Transverse colon (tissue), 4 donors: ENCODE results near the gene TMEM163. TPM values are rescaled to one million over a fixed set of nuclear protein-coding genes. Genes with fewer than 3 reads are reported as not detected.

Experiments used
- DNase-seq: peaks from one replicate; pipeline ENCODE4 v3.0.0-alpha.2; 2019
- H3K27ac ChIP-seq, 4 donors: fragments of 200-600 bp; sonication (generic); 2 replicates each; pipeline ENCODE4 v1.5.1; 2016 to 2018; ENCODE audit warnings: inconsistent platforms in 4 of 4
- H3K27me3 ChIP-seq: fragments of 200-600 bp; sonication (generic); 2 replicates; pipeline ENCODE4 v1.5.1; 2017; ENCODE audit warnings: inconsistent platforms
- H3K36me3 ChIP-seq, 4 donors: fragments of 200-600 bp; sonication (generic); 2 replicates each; pipeline ENCODE4 v1.5.1; 2017 to 2019; ENCODE audit warnings: inconsistent platforms in 4 of 4
- H3K4me1 ChIP-seq, 4 donors: fragments of 200-600 bp; sonication (generic); 2 replicates each; pipeline ENCODE4 v1.5.1; 2017 to 2020; ENCODE audit warnings: inconsistent platforms in 4 of 4
- H3K4me3 ChIP-seq, 4 donors: fragments of 200-600 bp; sonication (generic); 1 replicate in 1 of 4; 2 replicates in 3 of 4; pipeline versions ENCODE4 v1.5.1 to v1.6.1; 2017 to 2019; ENCODE audit warnings: inconsistent platforms in 4 of 4
- H3K9me3 ChIP-seq, 2 donors: fragments of 200-600 bp; sonication (generic); 2 replicates each; pipeline ENCODE4 v1.5.1; 2017 to 2019; ENCODE audit warnings: inconsistent platforms in 2 of 2
- EP300 ChIP-seq: sonication (generic); formaldehyde crosslinking; IDR thresholded peaks from one replicate; pipeline ENCODE4 v1.6.1; 2017; ENCODE audit warnings: antibody characterized with exemption, low read depth
- POLR2A ChIP-seq: fragments of 450-650 bp; IDR thresholded peaks from one replicate; pipeline ENCODE4 v1.6.1; 2016; ENCODE audit warnings: antibody characterized with exemption, mild to moderate bottlenecking, moderate library complexity
- POLR2AphosphoS5 ChIP-seq, 3 donors: sonication (generic); formaldehyde crosslinking; IDR thresholded peaks; one replicate each; pipeline ENCODE4 v1.6.1; 2016; ENCODE audit warnings: antibody characterized with exemption in 3 of 3
- WGBS, 2 donors: methylation state at CpG; one replicate each; pipeline ENCODE4 v1.1.5; 2018; ENCODE audit warnings: low coverage in 1 of 2; 5-methylcytosine and 5-hydroxymethylcytosine counted together
- in situ Hi-C, 4 donors: fragments of 200-750 bp; cut with MboI; loops; one replicate each; pipeline versions ENCODE4 v1.15.0 to v1.15.1; 2017; ENCODE audit warnings: low sequenced_read_pairs in 3 of 4, low pct_ligation_motif_present in 1 of 4, low pct_unique_long_range_greater_than_20kb in 1 of 4
- intact Hi-C: fragments of 100-400 bp; cut with DNase I; formaldehyde crosslinking; loops from one replicate; pipeline ENCODE4 v1.15.1; 2023; ENCODE audit warnings: low total_unique reads
- total RNA-seq, 4 donors: library from RNA; depleted of rRNA; stranded (reverse); fragments of >200 nt; gene quantifications; one replicate each; pipeline ENCODE4 v1.1.0, GENCODE V29; 2016
- TF ChIP-seq, protein P1 (sequence below), 5 experiments: fragments of 200-600 bp in 3 of 5; fragments of 450-650 bp in 2 of 5; sonication (generic) in 3 of 5; IDR thresholded peaks; 1 replicate in 2 of 5; 2 replicates in 3 of 5; pipeline ENCODE4 v1.5.1; 2016 to 2017; ENCODE audit warnings: antibody characterized with exemption in 5 of 5, inconsistent platforms in 3 of 5, mild to moderate bottlenecking in 2 of 5, moderate library complexity in 1 of 5

TMEM163 gene
- total RNA-seq, 4 donors from 2014 or later = 0.48 TPM; not detected in 3

DNA sequence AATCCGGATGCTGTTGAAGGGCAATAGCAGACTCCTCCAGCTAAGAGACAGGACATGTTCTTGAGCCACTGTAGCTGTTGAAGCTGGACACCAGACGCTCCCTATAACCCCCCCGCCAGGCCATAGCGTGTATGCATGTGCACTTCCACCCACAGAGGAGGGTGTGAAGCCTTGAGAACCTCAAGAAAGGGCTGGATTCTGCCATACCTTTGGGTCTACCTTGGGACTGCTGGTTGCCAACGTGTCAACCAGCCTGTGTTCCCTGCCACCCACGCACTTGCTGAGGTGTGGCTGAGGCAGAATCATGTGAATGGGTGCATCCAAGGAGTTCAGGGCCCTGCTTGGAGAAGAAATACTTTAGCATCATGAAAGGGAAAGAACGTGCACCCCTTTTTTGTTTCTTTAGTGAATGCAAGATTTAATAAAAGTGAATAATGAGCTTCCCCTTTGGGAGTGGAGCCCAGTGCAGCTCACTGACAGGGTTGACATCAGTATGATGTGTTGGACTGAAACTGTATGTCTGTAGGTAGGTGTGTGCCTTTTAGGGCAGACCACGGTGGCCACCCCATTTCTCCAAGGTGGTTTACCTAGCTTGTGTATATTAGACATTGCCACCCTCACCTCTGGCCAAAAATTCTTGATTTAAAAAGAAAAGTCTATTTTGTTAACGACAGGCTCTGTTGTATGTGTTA is 266.6 kb downstream of the TMEM163 start:
- H3K4me3 ChIP-seq = no peak overlapping the region
- no peak overlapping the region for H3K27ac ChIP-seq
- in situ Hi-C loops (loop anchor here in 3 of 4 donors (25.0 kb wide), 1 partner anchor 435 kb away; no protein-coding TSS in a partner anchor), intact Hi-C loops (no loop called here)
- 89 to 96% methylated on average over 5 to 8 of the region's 9 CpGs for WGBS, 2 donors
- peaks cover 0 to 4% (median 0%) of the 10 kb centered on the region in 4 donors for H3K36me3 ChIP-seq
- TF ChIP-seq POLR2AphosphoS5 (IDR thresholded peaks at IDR 0.05) (no peak), POLR2A (no peak), EP300 (no peak)
- TF ChIP-seq, protein P1, sequence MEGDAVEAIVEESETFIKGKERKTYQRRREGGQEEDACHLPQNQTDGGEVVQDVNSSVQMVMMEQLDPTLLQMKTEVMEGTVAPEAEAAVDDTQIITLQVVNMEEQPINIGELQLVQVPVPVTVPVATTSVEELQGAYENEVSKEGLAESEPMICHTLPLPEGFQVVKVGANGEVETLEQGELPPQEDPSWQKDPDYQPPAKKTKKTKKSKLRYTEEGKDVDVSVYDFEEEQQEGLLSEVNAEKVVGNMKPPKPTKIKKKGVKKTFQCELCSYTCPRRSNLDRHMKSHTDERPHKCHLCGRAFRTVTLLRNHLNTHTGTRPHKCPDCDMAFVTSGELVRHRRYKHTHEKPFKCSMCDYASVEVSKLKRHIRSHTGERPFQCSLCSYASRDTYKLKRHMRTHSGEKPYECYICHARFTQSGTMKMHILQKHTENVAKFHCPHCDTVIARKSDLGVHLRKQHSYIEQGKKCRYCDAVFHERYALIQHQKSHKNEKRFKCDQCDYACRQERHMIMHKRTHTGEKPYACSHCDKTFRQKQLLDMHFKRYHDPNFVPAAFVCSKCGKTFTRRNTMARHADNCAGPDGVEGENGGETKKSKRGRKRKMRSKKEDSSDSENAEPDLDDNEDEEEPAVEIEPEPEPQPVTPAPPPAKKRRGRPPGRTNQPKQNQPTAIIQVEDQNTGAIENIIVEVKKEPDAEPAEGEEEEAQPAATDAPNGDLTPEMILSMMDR (IDR thresholded peaks at IDR 0.05) = no peak
- H3K27me3 ChIP-seq = no peaks in the 10 kb centered on the region
- H3K9me3 ChIP-seq = no peaks in the 10 kb centered on the region
- no peaks in the 10 kb centered on the region for H3K4me1 ChIP-seq
- DNase-seq = no peak

DNA sequence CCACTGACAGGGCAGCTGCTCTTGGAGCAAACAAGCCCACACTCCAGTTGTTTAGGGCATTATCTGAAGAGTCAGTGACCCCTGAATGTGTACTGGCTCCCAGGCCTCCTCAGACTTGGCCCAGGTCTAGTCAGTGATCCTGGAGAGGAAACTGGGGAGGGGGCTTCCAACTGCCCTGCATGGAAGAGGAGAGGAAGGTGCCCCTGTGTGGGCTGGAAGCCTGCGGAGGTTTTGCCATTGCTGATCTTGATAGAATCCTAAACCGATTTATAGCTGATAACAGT is 267.5 kb downstream of the TMEM163 start:
- no peak for DNase-seq
- no peaks in the 10 kb centered on the region for H3K9me3 ChIP-seq
- 75% methylated on average over 2 of the region's 2 CpGs; no CpG with 5 or more reads in 1 of the 2 donors for WGBS, 2 donors
- intact Hi-C loops = no loop called here
- TF ChIP-seq POLR2A (no peak), POLR2AphosphoS5 (IDR thresholded peaks at IDR 0.05) (no peak)
- TF ChIP-seq, protein P1 (IDR thresholded peaks at IDR 0.05) = no peak
- H3K4me1 ChIP-seq = no peaks in the 10 kb centered on the region
- in situ Hi-C loops = loop anchor here in 3 of 4 donors (25.0 kb wide), 1 partner anchor 436 kb away; no protein-coding TSS in a partner anchor
- H3K36me3 ChIP-seq = peaks cover 0 to 4% (median 0%) of the 10 kb centered on the region in 4 donors
- H3K4me3 ChIP-seq = no peak overlapping the region
- H3K27ac ChIP-seq = no peak overlapping the region
- no peaks in the 10 kb centered on the region for H3K27me3 ChIP-seq

DNA sequence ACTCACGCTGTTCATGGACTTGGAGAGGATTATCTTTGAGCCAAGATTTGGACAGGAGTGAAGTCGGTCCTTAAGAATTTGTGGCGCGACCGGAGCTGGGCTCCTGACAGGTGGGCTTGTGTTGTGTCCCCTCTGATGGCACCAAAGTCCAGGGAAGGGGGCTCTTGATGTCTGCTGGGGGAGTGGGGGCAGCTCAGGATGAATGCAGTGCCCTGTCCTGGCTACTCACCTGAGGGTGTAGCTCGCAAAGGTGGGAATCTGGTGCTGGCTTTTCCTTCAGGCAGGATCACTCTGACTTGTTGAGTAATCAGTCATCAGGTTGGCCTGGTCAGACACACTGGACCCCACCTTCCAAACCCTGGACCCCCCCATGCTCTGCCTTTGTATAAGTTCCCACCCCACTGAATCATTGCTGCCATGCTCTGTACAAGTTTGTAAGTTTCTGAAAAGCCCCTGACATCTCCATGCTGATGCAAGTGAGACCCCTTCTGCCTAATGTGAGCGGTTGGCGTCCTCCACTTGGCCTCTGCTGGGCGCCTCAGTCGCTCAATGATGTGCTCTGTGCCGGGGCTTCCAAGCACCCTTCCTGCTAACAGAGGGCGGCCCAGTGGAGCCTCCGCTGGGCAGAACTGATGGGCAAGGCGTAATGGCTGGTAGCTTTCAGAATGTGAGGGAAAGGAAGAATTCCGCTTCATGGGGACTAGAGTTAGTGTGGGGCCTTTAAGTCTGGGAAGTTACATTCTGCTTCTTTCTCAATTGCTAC is 268.9 kb downstream of the TMEM163 start:
- intact Hi-C loops (no loop called here), in situ Hi-C loops (loop anchor here in 3 of 4 donors (25.0 kb wide), 2 partner anchors 437 to 563 kb away; no protein-coding TSS in a partner anchor)
- no peak for DNase-seq
- no peak overlapping the region for H3K4me3 ChIP-seq
- TF ChIP-seq POLR2AphosphoS5 (IDR thresholded peaks at IDR 0.05) = no peak
- TF ChIP-seq, protein P1 (IDR thresholded peaks at IDR 0.05) = no peak
- TF ChIP-seq POLR2A = no peak
- H3K27me3 ChIP-seq = no peaks in the 10 kb centered on the region
- no peaks in the 10 kb centered on the region for H3K9me3 ChIP-seq
- no peaks in the 10 kb centered on the region for H3K4me1 ChIP-seq
- H3K36me3 ChIP-seq = peaks cover 0 to 4% (median 0%) of the 10 kb centered on the region in 4 donors
- 95 to 100% methylated on average over 2 to 15 of the region's 15 CpGs for WGBS, 2 donors
- no peak overlapping the region for H3K27ac ChIP-seq

DNA sequence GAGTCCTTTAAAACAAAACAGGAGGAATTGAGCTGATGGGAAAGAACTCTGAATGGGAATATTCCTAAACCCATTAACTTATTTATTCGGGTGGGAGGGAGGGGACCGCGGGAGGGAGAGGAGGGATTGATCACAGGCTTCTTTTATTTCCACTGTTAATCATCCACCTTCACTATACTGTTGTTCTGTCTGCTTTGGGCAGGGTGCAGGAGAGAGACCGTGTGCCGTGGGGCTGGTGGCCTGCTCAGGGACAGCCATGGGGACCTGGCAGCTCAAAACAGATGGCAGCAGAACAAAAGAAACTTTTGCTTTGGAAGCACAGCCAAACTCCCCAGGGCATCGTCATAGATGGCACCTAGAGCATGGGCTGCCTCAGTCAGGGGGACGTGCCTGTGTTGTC is 269.6 kb downstream of the TMEM163 start:
- DNase-seq = no peak
- Histone ChIP-seq H3K27ac (no peak overlapping the region), H3K36me3 (peaks cover 0 to 4% (median 0%) of the 10 kb centered on the region in 4 donors), H3K4me1 (no peaks in the 10 kb centered on the region), H3K27me3 (no peaks in the 10 kb centered on the region), H3K4me3 (no peak overlapping the region), H3K9me3 (no peaks in the 10 kb centered on the region)
- intact Hi-C loops = no loop called here
- TF ChIP-seq POLR2AphosphoS5 (IDR thresholded peaks at IDR 0.05) (no peak), POLR2A (no peak), EP300 (no peak)
- TF ChIP-seq, protein P1 (IDR thresholded peaks at IDR 0.05) = no peak
- WGBS, 2 donors = 64 to 85% methylated on average over 3 to 7 of the region's 7 CpGs
- in situ Hi-C loops = loop anchor here in 1 of 4 donors (25.0 kb wide), 1 partner anchor 562 kb away; no protein-coding TSS in a partner anchor
